ENCODE measurements around the gene APOL1. TPM values are rescaled to one million over a fixed set of nuclear protein-coding genes. Genes with fewer than 3 reads are reported as not detected.
A peak's percentile ranks its signal among the peaks of the same experiment; 100 is the strongest.
"Not testable (repeated sequence)": the region's sequence is repeated elsewhere in the genome, so short reads cannot be mapped to it uniquely, and the experiment has no call there.

APOL1 gene
- total and polyA plus RNA-seq, 11 donors = 10.4 to 132 (median 18.1) TPM

DNA sequence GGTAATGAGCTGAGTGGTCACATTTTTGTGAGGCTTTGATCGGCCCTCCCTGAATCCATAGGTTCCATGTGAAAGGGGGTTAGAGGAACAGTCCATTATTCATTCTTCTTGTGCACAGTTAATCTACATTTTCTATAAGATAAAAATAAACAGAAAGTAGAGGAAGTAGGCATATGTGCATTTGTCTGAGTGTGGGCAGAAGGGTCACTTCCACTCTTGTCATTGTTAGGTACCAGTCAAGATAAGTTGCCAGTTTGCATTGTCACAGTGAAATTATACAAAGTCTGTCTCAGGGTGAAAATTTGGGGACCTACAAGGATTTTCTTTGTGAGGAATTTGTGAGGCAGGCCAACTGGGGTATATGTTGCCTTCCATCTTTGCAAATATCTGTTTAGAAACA, 46.7 kb upstream of the APOL1 start:
- no peaks in the 10 kb centered on the region for H3K27me3 ChIP-seq
- intact Hi-C loops (cut with DNase I) = no loop called here
- peaks cover 0 to 4% (median 0%) of the 10 kb centered on the region in 12 donors for H3K9me3 ChIP-seq
- DNase-seq (no peak), ATAC-seq (no peak)
- H3K4me1 ChIP-seq = peaks cover 0 to 73% (median 19%) of the 10 kb centered on the region in 12 donors
- no peak overlapping the region for H3K4me3 ChIP-seq
- WGBS, 4 donors = 85 to 93% (median 89%) methylated on average over 1 of the region's 1 CpG
- H3K27ac ChIP-seq = no peak overlapping the region
- no peak for TF ChIP-seq POLR2A (IDR thresholded peaks at IDR 0.05)
- TF ChIP-seq, protein P1, sequence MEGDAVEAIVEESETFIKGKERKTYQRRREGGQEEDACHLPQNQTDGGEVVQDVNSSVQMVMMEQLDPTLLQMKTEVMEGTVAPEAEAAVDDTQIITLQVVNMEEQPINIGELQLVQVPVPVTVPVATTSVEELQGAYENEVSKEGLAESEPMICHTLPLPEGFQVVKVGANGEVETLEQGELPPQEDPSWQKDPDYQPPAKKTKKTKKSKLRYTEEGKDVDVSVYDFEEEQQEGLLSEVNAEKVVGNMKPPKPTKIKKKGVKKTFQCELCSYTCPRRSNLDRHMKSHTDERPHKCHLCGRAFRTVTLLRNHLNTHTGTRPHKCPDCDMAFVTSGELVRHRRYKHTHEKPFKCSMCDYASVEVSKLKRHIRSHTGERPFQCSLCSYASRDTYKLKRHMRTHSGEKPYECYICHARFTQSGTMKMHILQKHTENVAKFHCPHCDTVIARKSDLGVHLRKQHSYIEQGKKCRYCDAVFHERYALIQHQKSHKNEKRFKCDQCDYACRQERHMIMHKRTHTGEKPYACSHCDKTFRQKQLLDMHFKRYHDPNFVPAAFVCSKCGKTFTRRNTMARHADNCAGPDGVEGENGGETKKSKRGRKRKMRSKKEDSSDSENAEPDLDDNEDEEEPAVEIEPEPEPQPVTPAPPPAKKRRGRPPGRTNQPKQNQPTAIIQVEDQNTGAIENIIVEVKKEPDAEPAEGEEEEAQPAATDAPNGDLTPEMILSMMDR (IDR thresholded peaks at IDR 0.05) = no peak
- no peaks in the 10 kb centered on the region for H3K36me3 ChIP-seq

DNA sequence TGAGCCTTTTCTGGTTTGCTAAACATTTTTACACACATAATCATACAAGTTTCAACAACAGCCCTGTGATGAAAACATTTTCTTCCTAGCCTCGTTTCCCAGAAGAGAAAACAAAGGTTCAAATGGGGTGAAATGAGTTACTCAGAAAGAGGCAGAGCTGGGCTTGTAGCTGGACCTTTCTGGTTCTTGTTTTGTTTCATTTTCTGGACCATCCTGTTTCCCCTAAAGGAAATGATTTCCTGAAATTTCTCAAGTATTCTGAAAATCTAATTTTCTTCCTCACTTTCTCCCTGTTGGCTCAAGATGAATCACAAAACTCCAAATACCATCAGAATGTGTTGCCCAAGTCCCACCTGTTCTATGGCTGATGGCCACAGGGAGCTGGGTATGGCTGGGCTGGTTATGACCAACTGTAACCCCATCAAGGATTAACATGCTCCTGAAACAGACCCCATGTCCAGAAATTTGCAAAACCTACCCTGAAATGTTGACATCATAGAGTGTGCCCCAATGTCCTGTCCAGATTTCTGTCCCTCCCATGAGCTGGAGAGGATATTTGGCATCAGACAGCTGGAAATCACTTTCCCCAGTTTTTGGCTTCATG, 44.7 kb upstream of the APOL1 start:
- Histone ChIP-seq H3K9me3 (peaks cover 0 to 4% (median 0%) of the 10 kb centered on the region in 12 donors), H3K36me3 (no peaks in the 10 kb centered on the region), H3K27me3 (no peaks in the 10 kb centered on the region), H3K4me1 (peaks cover 0 to 75% (median 4%) of the 10 kb centered on the region in 12 donors), H3K4me3 (no peak overlapping the region), H3K27ac (peak overlapping the region in 3 of 12 donors; percentile 2 to 56 (median 2))
- no peak for ATAC-seq
- no peak for DNase-seq
- 24 to 64% (median 36%) methylated on average over 1 of the region's 1 CpG for WGBS, 4 donors
- TF ChIP-seq, protein P1 (IDR thresholded peaks at IDR 0.05) = no peak
- no peak for TF ChIP-seq POLR2A (IDR thresholded peaks at IDR 0.05)
- intact Hi-C loops (cut with DNase I) = no loop called here

GRCh38 chr22:36208914-36209313, 44.0 kb upstream of the APOL1 start:
- WGBS, 4 donors = 87 to 98% (median 96%) methylated on average over 1 of the region's 1 CpG
- intact Hi-C loops (cut with DNase I) = no loop called here

DNA sequence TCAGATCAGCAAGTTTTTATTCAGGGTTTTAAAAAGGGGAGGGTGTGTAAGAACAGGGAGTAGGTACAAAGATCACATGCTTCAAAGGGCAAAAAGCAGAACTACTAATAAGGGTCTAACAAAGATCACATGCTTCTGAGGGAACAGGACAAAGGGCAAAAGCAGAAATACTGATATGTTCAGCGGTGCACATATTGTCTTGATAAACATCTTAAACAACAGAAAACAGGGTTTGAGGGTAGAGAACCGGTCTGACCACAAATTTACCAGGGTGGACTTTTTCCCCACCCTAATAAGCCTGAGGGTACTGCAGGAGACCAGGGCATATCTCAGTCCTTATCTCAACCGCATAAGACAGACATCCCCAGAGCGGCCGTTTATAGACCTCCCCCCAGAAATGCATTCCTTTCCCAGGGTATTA, 43.4 kb upstream of the APOL1 start:
- H3K9me3 ChIP-seq; DNase-seq; H3K36me3 ChIP-seq; H3K27me3 ChIP-seq; intact Hi-C loops (cut with DNase I); ATAC-seq; H3K4me3 ChIP-seq: not testable (repeated sequence)
- 82 to 87% (median 85%) methylated on average over 5 of the region's 5 CpGs for WGBS, 4 donors
- H3K4me1 ChIP-seq = peaks cover 0 to 75% (median 4%) of the 10 kb centered on the region in 12 donors
- peak overlapping the region in 1 of 12 donors; percentile 46 for H3K27ac ChIP-seq

More at GRCh38 chr22:36208914-36209313, 44.0 kb upstream of the APOL1 start:
- Histone ChIP-seq H3K4me1 (peaks cover 0 to 75% (median 4%) of the 10 kb centered on the region in 12 donors), H3K4me3 (no peak overlapping the region), H3K9me3 (peaks cover 0 to 4% (median 0%) of the 10 kb centered on the region in 12 donors), H3K27me3 (no peaks in the 10 kb centered on the region), H3K27ac (peak overlapping the region in 1 of 12 donors; percentile 56), H3K36me3 (no peaks in the 10 kb centered on the region)
- no peak for TF ChIP-seq POLR2A (IDR thresholded peaks at IDR 0.05)
- TF ChIP-seq, protein P1 (IDR thresholded peaks at IDR 0.05) = no peak
- no peak for DNase-seq
- ATAC-seq = no peak
